Activated naive CD8-positive, alpha-beta T cell (primary cell): ENCODE measurements around the gene PGM1.

Source experiments
- H3K27ac Mint-ChIP-seq: one replicate; pipeline ENCODE4 v1.8.0; 2021; ENCODE audit warnings: mixed read lengths
- H3K27me3 Mint-ChIP-seq: one replicate; pipeline ENCODE4 v1.8.0; 2021; ENCODE audit warnings: mixed read lengths
- H3K36me3 Mint-ChIP-seq: one replicate; pipeline ENCODE4 v1.8.0; 2021; ENCODE audit warnings: mixed read lengths
- H3K4me1 Mint-ChIP-seq: one replicate; pipeline ENCODE4 v1.8.0; 2021; ENCODE audit warnings: low read depth, mixed read lengths
- H3K4me3 Mint-ChIP-seq: one replicate; pipeline ENCODE4 v1.8.0; 2021; ENCODE audit warnings: mild to moderate bottlenecking, mixed read lengths
- H3K9me3 Mint-ChIP-seq: one replicate; pipeline ENCODE4 v1.8.0; 2021; ENCODE audit warnings: low read depth, mixed read lengths

Gene PGM1

DNA sequence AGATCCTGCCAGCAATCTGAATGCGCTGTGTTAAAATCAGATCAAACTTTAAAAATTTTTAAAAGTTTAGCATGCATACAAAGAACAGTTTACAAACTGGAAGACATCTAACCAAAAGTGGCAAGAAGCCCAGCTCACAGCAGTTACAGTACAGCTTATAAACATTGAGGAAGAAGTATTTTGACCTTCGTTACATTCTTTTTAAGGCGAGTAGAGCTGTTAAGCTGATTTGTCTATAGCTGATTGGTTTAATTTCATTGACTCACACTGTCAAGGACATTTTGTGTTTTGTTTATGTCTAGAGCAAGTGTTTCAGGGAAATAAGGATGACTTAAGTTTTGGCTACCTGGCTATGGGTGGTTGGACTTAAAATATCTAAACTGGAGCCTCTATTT lies 3.0 kb upstream of the PGM1 start:
- no peak overlapping the region for H3K27ac Mint-ChIP-seq
- H3K4me3 Mint-ChIP-seq, result no peak overlapping the region
- no peaks in the 10 kb centered on the region for H3K9me3 Mint-ChIP-seq
- no peaks in the 10 kb centered on the region for H3K27me3 Mint-ChIP-seq
- H3K4me1 Mint-ChIP-seq, result peaks cover 17% of the 10 kb centered on the region
- H3K36me3 Mint-ChIP-seq, result no peaks in the 10 kb centered on the region

DNA sequence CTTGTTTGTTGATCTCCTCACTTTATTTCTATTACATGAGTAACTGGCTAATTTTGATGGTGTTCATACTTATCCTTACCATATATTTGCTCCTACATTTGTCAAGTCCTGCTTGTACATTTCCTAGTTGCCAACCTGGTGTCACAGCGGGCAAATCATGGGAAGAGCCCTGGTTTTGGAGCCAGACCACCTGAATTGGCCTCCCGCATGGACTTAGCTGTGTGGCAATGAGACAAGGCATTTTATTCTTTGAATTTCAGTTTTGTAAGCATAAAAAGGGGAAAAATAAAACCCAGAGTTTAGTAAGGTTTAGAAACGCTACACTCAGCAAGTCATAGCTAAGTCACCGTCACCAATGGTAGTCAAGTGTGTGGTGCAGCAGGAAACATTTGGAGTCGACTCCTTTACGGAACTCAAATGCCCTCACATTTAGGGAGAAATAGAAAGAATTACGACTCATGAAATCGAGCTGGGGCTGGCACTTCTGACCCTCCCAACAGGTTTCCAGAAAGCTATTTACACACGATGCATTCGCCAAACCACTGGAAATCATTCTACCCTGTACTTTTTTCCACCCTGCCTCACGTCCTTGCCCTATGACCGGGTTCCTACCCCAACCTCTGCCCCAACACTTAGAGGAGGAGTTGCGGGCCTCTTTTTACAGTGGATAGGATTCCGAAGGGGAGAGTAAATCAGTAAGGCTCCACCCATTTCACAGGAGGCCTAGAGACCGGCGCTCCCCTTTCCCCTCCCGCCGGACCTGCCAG lies 492 bp upstream of the PGM1 start:
- peak overlapping the region; percentile 95 for H3K4me3 Mint-ChIP-seq
- H3K9me3 Mint-ChIP-seq, result no peaks in the 10 kb centered on the region
- peak overlapping the region; percentile 91 for H3K27ac Mint-ChIP-seq
- H3K4me1 Mint-ChIP-seq, result peaks cover 30% of the 10 kb centered on the region
- no peaks in the 10 kb centered on the region for H3K27me3 Mint-ChIP-seq
- peaks cover 5% of the 10 kb centered on the region for H3K36me3 Mint-ChIP-seq

DNA sequence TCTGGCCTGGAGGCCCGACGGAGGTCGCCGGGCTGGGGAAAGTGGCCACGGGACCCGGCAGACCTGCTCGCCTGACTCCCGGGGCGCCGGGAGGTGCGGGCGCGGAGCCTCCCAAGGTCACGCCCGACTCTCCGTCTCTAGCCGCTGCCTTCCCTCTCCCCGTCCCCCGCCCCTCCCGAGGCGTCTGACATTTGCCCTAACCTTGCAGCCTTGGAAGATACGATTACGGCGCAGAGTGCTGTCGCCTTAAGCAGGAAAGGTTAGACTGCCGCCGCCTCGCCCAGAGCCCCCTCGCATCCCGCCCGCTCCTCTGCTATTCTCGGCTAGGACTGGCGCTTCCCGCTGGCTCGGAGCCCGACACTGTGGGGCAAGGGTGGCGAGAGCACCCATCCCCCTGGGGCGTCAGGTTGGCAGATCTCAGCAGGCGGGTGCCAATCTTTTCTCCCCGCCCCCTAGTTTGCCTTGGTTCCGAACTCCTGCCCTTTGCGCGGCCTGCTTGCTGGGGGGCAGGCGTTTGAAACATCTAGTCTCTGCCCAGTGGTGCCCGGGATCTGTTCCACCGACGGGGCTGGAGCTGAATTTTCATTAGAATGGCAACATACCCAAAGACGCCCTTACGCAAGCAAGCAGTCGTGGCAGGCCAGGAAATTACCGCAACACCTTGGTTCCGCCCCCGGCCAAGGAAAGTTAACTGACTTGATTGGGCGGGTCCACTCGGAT lies 835 bp downstream of the PGM1 start:
- peak overlapping the region; percentile 95 for H3K4me3 Mint-ChIP-seq
- H3K9me3 Mint-ChIP-seq, result no peaks in the 10 kb centered on the region
- peak overlapping the region; percentile 95 for H3K27ac Mint-ChIP-seq
- no peaks in the 10 kb centered on the region for H3K27me3 Mint-ChIP-seq
- H3K36me3 Mint-ChIP-seq, result peaks cover 5% of the 10 kb centered on the region
- H3K4me1 Mint-ChIP-seq, result peaks cover 30% of the 10 kb centered on the region

DNA sequence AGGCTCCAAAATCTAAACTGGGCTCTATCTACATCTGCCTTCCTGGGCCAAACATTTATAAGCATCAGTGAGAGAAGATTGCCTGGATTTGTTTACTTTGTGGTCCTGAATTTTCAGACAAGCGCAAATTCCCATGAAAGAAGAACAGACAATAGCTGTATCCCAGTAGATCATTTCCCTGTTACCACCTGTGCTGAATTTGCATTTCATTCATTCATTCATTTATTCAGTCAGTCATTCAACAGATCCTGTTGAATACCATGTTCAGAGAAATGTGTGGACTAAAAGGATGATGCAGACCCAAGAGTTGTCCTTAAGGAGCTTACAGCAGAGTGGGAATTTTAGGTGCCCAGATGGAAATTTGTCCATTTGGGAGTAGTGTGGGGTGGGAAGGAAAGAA lies 2.2 kb downstream of the PGM1 start:
- no peaks in the 10 kb centered on the region for H3K9me3 Mint-ChIP-seq
- H3K4me3 Mint-ChIP-seq, result peak overlapping the region; percentile 51
- peaks cover 5% of the 10 kb centered on the region for H3K36me3 Mint-ChIP-seq
- no peak overlapping the region for H3K27ac Mint-ChIP-seq
- H3K4me1 Mint-ChIP-seq, result peaks cover 30% of the 10 kb centered on the region
- no peaks in the 10 kb centered on the region for H3K27me3 Mint-ChIP-seq

DNA sequence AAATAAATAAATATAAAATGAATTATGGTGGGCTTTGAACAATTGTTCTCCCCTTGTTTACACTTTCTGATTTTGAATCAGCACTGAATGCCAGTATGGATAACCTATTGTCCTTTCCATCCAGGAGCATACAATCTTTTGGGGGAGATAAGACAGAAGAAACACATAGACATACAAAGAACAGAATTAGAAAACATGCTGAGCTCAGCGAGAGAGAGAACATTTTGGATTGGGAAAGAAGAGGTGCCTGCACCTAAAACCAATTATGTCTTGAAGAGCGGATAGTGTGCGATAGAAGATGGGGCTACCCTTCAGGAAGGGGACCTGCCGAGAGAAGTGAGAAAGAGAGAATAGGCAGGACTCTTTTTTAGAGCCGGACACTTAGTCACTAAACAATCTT lies 6.6 kb downstream of the PGM1 start:
- no peak overlapping the region for H3K4me3 Mint-ChIP-seq
- H3K4me1 Mint-ChIP-seq, result peaks cover 16% of the 10 kb centered on the region
- H3K36me3 Mint-ChIP-seq, result peaks cover 9% of the 10 kb centered on the region
- H3K27ac Mint-ChIP-seq, result no peak overlapping the region
- no peaks in the 10 kb centered on the region for H3K9me3 Mint-ChIP-seq
- H3K27me3 Mint-ChIP-seq, result no peaks in the 10 kb centered on the region

DNA sequence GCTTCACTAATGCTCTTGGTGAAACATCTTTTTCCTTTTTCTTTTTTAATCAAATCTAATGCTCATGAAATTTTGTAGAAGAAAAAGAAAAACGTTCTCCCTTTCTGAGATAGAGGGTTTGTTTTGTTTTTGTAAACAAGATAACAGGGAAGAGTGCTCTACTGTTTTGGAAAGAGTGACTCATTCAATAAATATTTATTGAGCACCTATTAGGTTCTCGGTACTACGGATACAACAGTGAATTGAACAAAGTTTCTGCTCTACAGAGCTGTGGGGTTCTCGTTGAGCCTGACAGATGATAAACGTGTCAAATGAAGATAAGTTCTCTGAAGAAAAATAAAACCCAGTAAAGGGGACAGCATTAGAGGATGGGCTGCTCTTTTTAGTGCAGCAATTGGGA lies 7.0 kb downstream of the PGM1 start:
- peaks cover 9% of the 10 kb centered on the region for H3K36me3 Mint-ChIP-seq
- peaks cover 15% of the 10 kb centered on the region for H3K4me1 Mint-ChIP-seq
- H3K4me3 Mint-ChIP-seq, result no peak overlapping the region
- no peaks in the 10 kb centered on the region for H3K27me3 Mint-ChIP-seq
- H3K9me3 Mint-ChIP-seq, result no peaks in the 10 kb centered on the region
- no peak overlapping the region for H3K27ac Mint-ChIP-seq

DNA sequence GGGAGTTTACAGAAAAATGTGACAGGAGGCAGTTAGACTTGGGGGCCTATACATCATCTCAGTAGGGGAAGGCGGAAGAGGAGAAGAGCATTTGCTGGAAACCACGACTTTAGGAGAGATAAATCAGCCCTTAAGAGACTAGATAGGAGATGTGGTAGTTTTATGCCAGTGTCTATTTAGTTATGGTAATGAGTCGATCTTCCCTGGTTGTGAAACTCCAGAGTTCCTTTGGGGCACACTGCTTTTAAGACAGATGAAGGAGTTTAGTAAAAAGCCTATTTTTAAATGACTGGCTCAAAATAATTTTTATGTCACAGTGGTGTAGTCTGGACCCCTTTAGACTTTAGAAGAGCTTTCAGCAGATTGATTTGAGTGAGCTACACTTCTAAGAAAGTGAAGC lies 7.8 kb downstream of the PGM1 start:
- Mint-ChIP-seq H3K4me3 (no peak overlapping the region), H3K4me1 (peaks cover 7% of the 10 kb centered on the region), H3K27ac (no peak overlapping the region), H3K36me3 (peaks cover 7% of the 10 kb centered on the region), H3K9me3 (no peaks in the 10 kb centered on the region), H3K27me3 (no peaks in the 10 kb centered on the region)

DNA sequence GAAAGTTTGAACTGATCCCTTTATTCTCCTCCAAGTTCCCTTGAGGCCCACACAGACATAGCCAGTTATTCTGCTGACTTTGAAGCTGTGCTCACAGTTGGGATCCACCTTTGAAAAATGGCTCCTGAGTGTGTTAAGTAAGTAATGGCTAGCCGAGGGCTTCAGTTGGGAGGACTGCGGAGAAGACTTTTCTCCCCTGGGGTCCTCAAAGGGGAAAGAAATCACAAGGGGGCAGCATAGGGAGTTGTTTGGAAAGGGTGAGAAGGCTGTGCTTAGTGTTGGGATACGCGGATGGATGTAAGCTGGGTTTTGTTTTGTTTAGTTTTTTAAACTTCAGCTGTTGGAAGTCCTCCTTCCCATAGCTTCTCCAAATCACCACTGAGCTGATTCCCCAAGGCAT lies 8.3 kb downstream of the PGM1 start:
- no peak overlapping the region for H3K27ac Mint-ChIP-seq

DNA sequence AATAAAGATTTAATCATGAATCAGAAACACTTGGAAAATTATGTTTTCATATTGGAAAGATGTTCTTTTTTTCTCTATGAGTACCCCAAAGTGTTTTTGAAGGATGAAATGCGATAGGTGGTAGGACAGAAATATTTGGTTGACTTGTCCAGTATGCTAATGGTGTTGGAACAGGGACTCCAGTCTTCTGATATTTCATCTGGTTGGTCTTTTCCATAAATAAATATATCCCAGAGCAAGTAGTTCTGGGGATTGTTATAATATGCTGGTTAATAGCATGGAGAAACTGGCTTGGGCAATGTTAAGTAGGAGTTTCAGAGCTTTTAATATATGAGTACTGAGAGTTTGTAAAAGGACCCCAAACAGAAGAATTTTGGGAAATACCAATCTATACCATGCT lies 8.7 kb downstream of the PGM1 start:
- no peaks in the 10 kb centered on the region for H3K9me3 Mint-ChIP-seq
- peaks cover 3% of the 10 kb centered on the region for H3K4me1 Mint-ChIP-seq
- peaks cover 7% of the 10 kb centered on the region for H3K36me3 Mint-ChIP-seq
- no peak overlapping the region for H3K27ac Mint-ChIP-seq
- no peaks in the 10 kb centered on the region for H3K27me3 Mint-ChIP-seq
- H3K4me3 Mint-ChIP-seq, result no peak overlapping the region

More for the DNA sequence above, 8.3 kb downstream of the PGM1 start:
- peaks cover 7% of the 10 kb centered on the region for H3K36me3 Mint-ChIP-seq
- H3K4me1 Mint-ChIP-seq, result peaks cover 6% of the 10 kb centered on the region
- no peaks in the 10 kb centered on the region for H3K9me3 Mint-ChIP-seq
- H3K4me3 Mint-ChIP-seq, result no peak overlapping the region
- H3K27me3 Mint-ChIP-seq, result no peaks in the 10 kb centered on the region

DNA sequence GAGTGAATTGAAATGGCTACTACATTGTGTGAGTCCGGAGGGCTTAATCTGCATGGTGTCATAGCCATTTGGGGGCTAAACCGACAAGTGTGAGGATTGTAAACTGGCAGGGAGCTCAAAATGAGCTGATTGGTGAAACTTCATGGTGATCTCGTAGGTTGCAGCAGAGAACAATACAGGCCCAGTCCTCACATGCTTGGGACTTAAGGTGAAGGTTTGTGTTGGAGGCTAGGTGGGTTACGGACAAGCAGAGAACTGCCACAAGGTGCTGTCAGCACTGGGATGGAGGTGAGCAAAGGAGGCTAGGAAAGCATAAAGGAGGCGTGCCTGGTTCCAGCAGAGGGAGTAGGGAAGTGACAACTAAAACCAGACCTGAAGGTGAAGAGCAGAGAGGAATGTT lies 9.4 kb downstream of the PGM1 start:
- Mint-ChIP-seq H3K27ac (no peak overlapping the region), H3K4me1 (peaks cover 1% of the 10 kb centered on the region), H3K36me3 (peaks cover 5% of the 10 kb centered on the region), H3K9me3 (no peaks in the 10 kb centered on the region), H3K27me3 (no peaks in the 10 kb centered on the region), H3K4me3 (no peak overlapping the region)

DNA sequence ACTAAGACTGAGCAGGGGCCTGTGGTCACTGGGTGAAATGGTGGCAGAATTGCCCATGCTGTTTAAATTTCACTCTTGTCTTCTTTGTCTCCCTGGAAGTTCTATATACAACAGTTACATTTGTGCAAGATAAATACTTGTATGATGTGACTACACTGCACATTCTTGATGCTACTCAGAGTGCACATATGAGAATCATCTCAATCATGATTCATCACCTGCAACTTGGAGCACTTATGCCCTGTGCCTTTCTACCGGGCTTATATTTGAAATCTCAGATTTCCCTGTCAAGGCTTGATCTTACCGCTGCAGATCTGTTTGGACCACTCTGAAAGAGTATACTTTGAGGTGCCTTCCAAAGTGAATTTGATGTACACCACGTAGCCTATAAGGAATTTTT lies 10.6 kb downstream of the PGM1 start:
- H3K36me3 Mint-ChIP-seq, result peaks cover 4% of the 10 kb centered on the region
- no peaks in the 10 kb centered on the region for H3K9me3 Mint-ChIP-seq
- no peaks in the 10 kb centered on the region for H3K27me3 Mint-ChIP-seq
- H3K4me1 Mint-ChIP-seq, result peaks cover 1% of the 10 kb centered on the region
- no peak overlapping the region for H3K27ac Mint-ChIP-seq
- no peak overlapping the region for H3K4me3 Mint-ChIP-seq

DNA sequence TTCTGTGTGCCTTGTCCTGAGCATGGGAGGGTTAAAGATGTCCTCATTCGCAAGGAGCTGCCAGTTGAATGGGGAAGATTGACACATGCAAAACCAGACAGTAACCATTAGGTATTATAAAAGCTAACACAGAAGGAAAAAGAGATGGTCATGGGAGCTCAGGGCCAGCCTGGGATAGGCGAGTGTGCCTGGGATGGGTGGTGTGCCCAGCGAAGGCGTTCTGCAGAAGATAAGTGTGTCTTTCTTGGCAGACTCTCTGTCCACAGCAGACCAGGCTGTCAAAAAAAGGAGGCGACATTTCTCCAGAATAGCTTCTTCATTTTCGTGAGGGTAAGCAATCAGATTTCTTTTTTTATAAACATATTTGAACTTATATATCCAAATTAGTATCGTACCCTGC lies 14.1 kb downstream of the PGM1 start:
- Mint-ChIP-seq H3K36me3 (peaks cover 4% of the 10 kb centered on the region), H3K9me3 (no peaks in the 10 kb centered on the region), H3K27me3 (no peaks in the 10 kb centered on the region), H3K27ac (no peak overlapping the region), H3K4me1 (peaks cover 2% of the 10 kb centered on the region), H3K4me3 (no peak overlapping the region)

DNA sequence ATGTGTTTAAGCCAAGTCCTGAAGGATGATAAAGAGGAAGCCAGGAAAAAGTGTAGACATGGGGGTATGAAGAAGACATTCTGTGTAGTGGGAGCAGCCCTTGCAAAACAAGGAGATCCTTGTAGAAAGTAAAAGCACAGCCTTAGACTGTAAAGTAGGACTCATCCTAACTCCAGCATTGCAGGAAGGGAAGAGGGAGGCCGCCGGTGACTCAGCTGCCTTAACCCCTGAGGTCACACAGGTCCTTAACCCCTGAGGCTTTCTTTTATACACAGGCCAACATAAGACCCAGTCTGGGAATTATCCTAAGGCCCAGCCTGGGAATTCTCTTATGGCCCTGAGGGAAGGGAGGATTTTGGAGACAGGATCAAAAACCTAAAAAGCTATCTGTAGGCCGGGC lies 18.0 kb downstream of the PGM1 start:
- peaks cover 5% of the 10 kb centered on the region for H3K4me1 Mint-ChIP-seq
- H3K9me3 Mint-ChIP-seq, result no peaks in the 10 kb centered on the region
- H3K27ac Mint-ChIP-seq, result no peak overlapping the region
- no peaks in the 10 kb centered on the region for H3K27me3 Mint-ChIP-seq
- no peak overlapping the region for H3K4me3 Mint-ChIP-seq
- no peaks in the 10 kb centered on the region for H3K36me3 Mint-ChIP-seq

DNA sequence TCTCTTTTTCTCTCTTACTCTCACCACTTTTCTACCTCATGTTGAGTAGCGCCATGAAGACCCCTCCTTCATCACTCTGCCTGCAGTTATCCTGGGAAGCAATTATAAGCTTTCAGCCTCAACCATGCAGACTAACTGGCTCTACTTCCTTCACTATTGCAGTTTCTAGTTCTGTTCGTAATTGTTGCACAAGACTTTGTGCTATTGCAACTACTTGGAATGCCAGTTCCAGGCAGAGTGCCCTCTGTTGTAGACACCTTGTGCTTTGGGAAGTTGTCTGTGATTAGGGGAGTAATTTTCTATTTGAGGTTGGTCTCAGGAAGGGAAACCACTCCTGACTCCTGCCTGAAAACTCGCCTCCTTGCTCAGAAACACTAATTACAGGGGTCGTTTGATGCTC lies 19.4 kb downstream of the PGM1 start:
- Mint-ChIP-seq H3K9me3 (no peaks in the 10 kb centered on the region), H3K4me3 (no peak overlapping the region), H3K4me1 (peaks cover 5% of the 10 kb centered on the region), H3K27ac (no peak overlapping the region), H3K36me3 (no peaks in the 10 kb centered on the region), H3K27me3 (no peaks in the 10 kb centered on the region)

DNA sequence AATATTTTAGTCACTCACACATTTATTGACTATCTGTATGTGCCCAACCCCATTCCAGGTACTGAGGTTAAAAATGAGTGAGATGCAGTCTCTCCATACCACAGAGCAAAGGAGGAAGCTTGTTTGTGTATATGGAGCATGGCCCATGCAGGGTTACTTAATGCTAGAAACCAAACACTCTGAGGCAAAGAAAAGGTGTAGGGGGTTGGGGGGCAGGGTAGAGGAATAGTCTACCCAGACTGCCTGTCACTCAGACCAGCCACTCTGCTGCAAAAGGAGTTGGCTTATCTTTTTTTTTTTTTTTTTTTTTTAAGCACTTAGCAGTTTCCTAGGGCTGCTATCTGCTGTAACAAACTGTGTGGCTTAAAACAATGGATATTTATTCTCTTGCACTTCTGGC lies 19.8 kb downstream of the PGM1 start:
- Mint-ChIP-seq H3K4me1 (peaks cover 6% of the 10 kb centered on the region), H3K4me3 (no peak overlapping the region), H3K27me3 (no peaks in the 10 kb centered on the region), H3K36me3 (no peaks in the 10 kb centered on the region), H3K27ac (no peak overlapping the region), H3K9me3 (no peaks in the 10 kb centered on the region)
